Keratinocyte (primary cell): ENCODE results near the gene SDK1. TPM values are rescaled to one million over a fixed set of nuclear protein-coding genes. Genes with fewer than 3 reads are reported as not detected.

Source experiments
- DNase-seq: peaks from one replicate; pipeline ENCODE4 v3.0.0-alpha.2; 2011; ENCODE audit warnings: low read depth, missing footprints, low spot score
- FAIRE-seq: peaks from 2 replicates; lab custom pipeline; 2011; peaks lifted over from hg19 to GRCh38; lab: Jason Lieb, UNC
- H2AFZ ChIP-seq: 2 replicates; pipeline ENCODE4 v1.6.0; 2012; ENCODE audit warnings: low read length, control low read depth, inconsistent platforms; ENCODE audit not compliant: control insufficient read depth
- H3K27ac ChIP-seq: 2 replicates; pipeline ENCODE4 v1.5.1; 2011; ENCODE audit warnings: low read length; ENCODE audit not compliant: control insufficient read depth, insufficient read depth
- H3K27me3 ChIP-seq: 3 replicates; pipeline ENCODE4 v1.6.0; 2011; ENCODE audit warnings: low read length; ENCODE audit not compliant: control insufficient read depth, insufficient read depth; ENCODE audit errors: extremely low read depth
- H3K36me3 ChIP-seq, 2 experiments: 2 replicates in 1 of 2; 3 replicates in 1 of 2; pipeline ENCODE4 v1.5.1; 2011; ENCODE audit warnings: low read length in 2 of 2, mild to moderate bottlenecking in 1 of 2; ENCODE audit not compliant: control insufficient read depth in 2 of 2, insufficient read depth in 2 of 2; ENCODE audit errors: extremely low read depth in 1 of 2
- H3K4me1 ChIP-seq: 3 replicates; pipeline ENCODE4 v1.5.1; 2011; ENCODE audit warnings: low read length; ENCODE audit not compliant: control insufficient read depth, insufficient read depth; ENCODE audit errors: extremely low read depth
- H3K4me2 ChIP-seq: 3 replicates; pipeline ENCODE4 v1.6.0; 2011; ENCODE audit warnings: low read depth, low read length; ENCODE audit not compliant: control insufficient read depth, insufficient read depth; ENCODE audit errors: extremely low read depth
- H3K4me3 ChIP-seq, 3 experiments: fragments of 200-600 bp in 1 of 3; sonication (generic) in 1 of 3; 2 replicates in 2 of 3; 3 replicates in 1 of 3; pipeline ENCODE4 v1.5.1; 2011 to 2016; ENCODE audit warnings: low read length in 3 of 3, mild to moderate bottlenecking in 3 of 3, control low read depth in 2 of 3, inconsistent platforms in 1 of 3, low read depth in 1 of 3, mixed read lengths in 1 of 3, mixed run types in 1 of 3, moderate library complexity in 1 of 3; ENCODE audit not compliant: control insufficient read depth in 2 of 3, insufficient read depth in 2 of 3; ENCODE audit errors: extremely low read depth in 1 of 3
- H3K79me2 ChIP-seq: 2 replicates; pipeline ENCODE4 v1.6.0; 2012; ENCODE audit warnings: low read length; ENCODE audit not compliant: control insufficient read depth, insufficient read depth
- H3K9ac ChIP-seq: 3 replicates; pipeline ENCODE4 v1.6.0; 2011; ENCODE audit warnings: low read length; ENCODE audit not compliant: control insufficient read depth, insufficient read depth; ENCODE audit errors: extremely low read depth
- H3K9me1 ChIP-seq: 3 replicates; pipeline ENCODE4 v1.6.0; 2011; ENCODE audit warnings: low read length; ENCODE audit not compliant: control insufficient read depth, insufficient read depth; ENCODE audit errors: extremely low read depth
- H3K9me3 ChIP-seq: 2 replicates; pipeline ENCODE4 v1.5.1; 2012; ENCODE audit warnings: low read depth, low read length; ENCODE audit not compliant: control insufficient read depth
- H4K20me1 ChIP-seq: 3 replicates; pipeline ENCODE4 v1.6.0; 2011; ENCODE audit warnings: low read length; ENCODE audit not compliant: control insufficient read depth, insufficient read depth; ENCODE audit errors: extremely low read depth
- EZH2 ChIP-seq: IDR thresholded peaks from one replicate; pipeline ENCODE4 v1.6.1; 2012; ENCODE audit warnings: inconsistent platforms, mild to moderate bottlenecking, low read length, moderate library complexity
- dilution Hi-C: fragments of 300-500 bp; cut with MboI; formaldehyde crosslinking; loops from one replicate; pipeline ENCODE4 v1.7.0; 2020; ENCODE audit warnings: low sequenced_read_pairs; ENCODE audit not compliant: extremely low pct_ligation_motif_present
- polyA plus RNA-seq, 5 experiments: library from polyadenylated mRNA; depleted of rRNA in 3 of 5; stranded (reverse) in 3 of 5; stranded (forward) in 1 of 5; unstranded in 1 of 5; fragments of >200 nt; gene quantifications; 1 replicate in 1 of 5; 2 replicates in 3 of 5; 3 replicates in 1 of 5; pipeline versions ENCODE4 v1.2.1 to v1.2.3, GENCODE V29; 2011 to 2012; ENCODE audit warnings: missing spikeins in 2 of 5, low read depth in 1 of 5, low replicate concordance in 1 of 5
- TF ChIP-seq, protein P1 (sequence below), 3 experiments: IDR thresholded peaks in 1 of 3; conservative IDR thresholded peaks in 1 of 3; optimal IDR thresholded peaks in 1 of 3; 2 replicates in 2 of 3; 3 replicates in 1 of 3; pipeline versions ENCODE3 to v1.5.1; 2011; ENCODE audit warnings: low read length in 3 of 3, mild to moderate bottlenecking in 3 of 3, moderate library complexity in 2 of 3, control low read depth in 1 of 3, inconsistent platforms in 1 of 3; ENCODE audit not compliant: insufficient read depth in 2 of 3; ENCODE audit errors: extremely low read depth in 1 of 3

SDK1 gene
- polyA plus RNA-seq, 1 donor (not counting 4 experiments of a cell fraction or from before 2014, with no cell fraction given): 0.66 TPM

GRCh38 chr7:3986927-3987326 is 685.9 kb downstream of the SDK1 start:
- Histone ChIP-seq H3K4me1 (no peaks in the 10 kb centered on the region), H3K4me3 (no peak overlapping the region), H3K9me3 (no peaks in the 10 kb centered on the region), H3K79me2 (no peaks in the 10 kb centered on the region), H3K9ac (no peak overlapping the region), H4K20me1 (no peaks in the 10 kb centered on the region), H3K9me1 (no peaks in the 10 kb centered on the region), H3K36me3 (peaks cover 0 to 7% of the 10 kb centered on the region in 2 experiments), H3K4me2 (no peak overlapping the region), H3K27ac (no peak overlapping the region), H3K27me3 (no peaks in the 10 kb centered on the region), H2AFZ (no peak overlapping the region)
- TF ChIP-seq, protein P1, sequence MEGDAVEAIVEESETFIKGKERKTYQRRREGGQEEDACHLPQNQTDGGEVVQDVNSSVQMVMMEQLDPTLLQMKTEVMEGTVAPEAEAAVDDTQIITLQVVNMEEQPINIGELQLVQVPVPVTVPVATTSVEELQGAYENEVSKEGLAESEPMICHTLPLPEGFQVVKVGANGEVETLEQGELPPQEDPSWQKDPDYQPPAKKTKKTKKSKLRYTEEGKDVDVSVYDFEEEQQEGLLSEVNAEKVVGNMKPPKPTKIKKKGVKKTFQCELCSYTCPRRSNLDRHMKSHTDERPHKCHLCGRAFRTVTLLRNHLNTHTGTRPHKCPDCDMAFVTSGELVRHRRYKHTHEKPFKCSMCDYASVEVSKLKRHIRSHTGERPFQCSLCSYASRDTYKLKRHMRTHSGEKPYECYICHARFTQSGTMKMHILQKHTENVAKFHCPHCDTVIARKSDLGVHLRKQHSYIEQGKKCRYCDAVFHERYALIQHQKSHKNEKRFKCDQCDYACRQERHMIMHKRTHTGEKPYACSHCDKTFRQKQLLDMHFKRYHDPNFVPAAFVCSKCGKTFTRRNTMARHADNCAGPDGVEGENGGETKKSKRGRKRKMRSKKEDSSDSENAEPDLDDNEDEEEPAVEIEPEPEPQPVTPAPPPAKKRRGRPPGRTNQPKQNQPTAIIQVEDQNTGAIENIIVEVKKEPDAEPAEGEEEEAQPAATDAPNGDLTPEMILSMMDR (optimal IDR thresholded peaks at IDR 0.05 in 1 of 3, IDR thresholded peaks at IDR 0.05 in 1 of 3, conservative IDR thresholded peaks at IDR 0.05 in 1 of 3; ENCODE audit: extremely low read depth in 1 of 3, insufficient read depth in 2 of 3, low read length in 3 of 3): no peak
- TF ChIP-seq EZH2: no peak
- dilution Hi-C loops: no loop called here
- FAIRE-seq: no peak
- no peak for DNase-seq

DNA sequence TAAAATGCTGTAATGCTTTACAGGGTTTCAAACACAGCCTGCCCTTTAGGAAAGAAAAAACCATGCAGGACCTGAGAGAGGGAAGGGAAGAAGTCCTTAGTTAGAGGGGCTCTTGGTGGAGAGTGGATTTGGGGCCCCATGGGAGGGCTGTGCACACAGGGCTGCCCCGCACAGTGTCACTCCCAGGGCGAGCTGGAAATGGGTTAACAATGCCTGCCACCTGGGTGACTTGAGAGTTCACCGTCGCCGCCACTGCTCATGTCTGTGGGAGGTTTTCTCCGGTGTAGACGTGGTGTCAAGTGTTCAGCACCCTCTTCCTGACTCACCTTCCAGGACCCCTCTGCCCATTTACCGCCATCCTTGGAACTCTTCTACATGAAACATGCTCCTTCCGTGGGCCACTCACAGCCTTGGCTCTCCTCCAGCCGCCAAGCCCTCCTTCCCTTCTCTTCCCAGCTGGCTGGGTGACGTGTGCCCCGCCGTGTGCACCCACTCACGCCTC is 686.4 kb downstream of the SDK1 start:
- TF ChIP-seq EZH2: no peak
- TF ChIP-seq, protein P1 (optimal IDR thresholded peaks at IDR 0.05 in 1 of 3, IDR thresholded peaks at IDR 0.05 in 1 of 3, conservative IDR thresholded peaks at IDR 0.05 in 1 of 3; ENCODE audit: extremely low read depth in 1 of 3, insufficient read depth in 2 of 3, low read length in 3 of 3): no peak
- dilution Hi-C loops: no loop called here
- H3K9ac ChIP-seq: no peak overlapping the region
- H3K4me3 ChIP-seq: no peak overlapping the region
- H3K27ac ChIP-seq: no peak overlapping the region
- no peaks in the 10 kb centered on the region for H3K9me3 ChIP-seq
- H3K79me2 ChIP-seq: no peaks in the 10 kb centered on the region
- no peak overlapping the region for H3K4me2 ChIP-seq
- no peak overlapping the region for H2AFZ ChIP-seq
- no peaks in the 10 kb centered on the region for H3K9me1 ChIP-seq
- DNase-seq (no peak), FAIRE-seq (no peak)
- H3K36me3 ChIP-seq: peaks cover 0 to 7% of the 10 kb centered on the region in 2 experiments
- no peaks in the 10 kb centered on the region for H4K20me1 ChIP-seq
- no peaks in the 10 kb centered on the region for H3K27me3 ChIP-seq
- no peaks in the 10 kb centered on the region for H3K4me1 ChIP-seq
